Measurements from ENCODE around the gene CCDC188.

Gene CCDC188

GRCh38 chr22:20150381-20151275 lies at the start of gene CCDC188:
Gene CCDC188 (minus strand): TSS chr22:20151055. CDS start chr22:20150986, 69 bp downstream.
- no peak for DNase-seq

DNA sequence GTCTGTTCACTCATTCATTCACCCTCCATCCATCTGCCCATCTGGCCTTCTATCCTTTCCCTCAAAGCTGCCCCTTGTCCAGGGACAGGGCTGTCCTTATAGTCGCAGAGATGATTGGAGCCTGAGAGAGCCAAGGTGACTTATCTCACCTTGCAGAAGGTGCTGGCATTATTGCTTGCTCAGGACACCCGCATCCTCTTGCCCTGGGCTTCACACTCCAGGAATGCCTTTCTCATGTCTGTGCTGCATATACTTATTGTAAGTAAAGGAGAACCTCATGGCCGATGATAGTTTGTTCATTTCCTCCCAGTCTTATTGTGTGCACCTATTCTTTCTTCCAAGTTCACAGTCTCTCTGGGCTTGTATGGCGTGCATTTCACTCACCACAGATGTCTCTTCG lies 49.1 kb upstream of the CCDC188 start:
- no peak for DNase-seq

DNA sequence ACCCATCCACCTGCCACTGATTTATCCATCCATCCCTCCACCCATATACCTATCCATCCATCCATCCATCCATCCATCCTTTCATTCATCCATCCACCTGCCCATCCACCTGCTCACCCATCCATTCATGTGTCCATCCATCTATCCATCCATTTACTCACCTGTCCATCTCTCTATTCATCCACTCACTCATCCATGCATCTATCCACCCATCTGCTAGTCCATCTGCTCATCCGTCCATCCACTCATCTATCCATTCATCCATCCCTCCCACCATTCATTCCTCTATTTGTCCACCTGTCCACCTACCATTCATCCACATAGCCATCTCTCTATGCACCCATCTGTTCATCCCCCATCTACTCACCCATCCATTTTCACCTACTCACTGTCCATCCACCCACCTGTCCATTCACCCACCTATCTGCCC lies 48.6 kb upstream of the CCDC188 start:
- DNase-seq: no peak

GRCh38 chr22:20198557-20199319 lies 47.9 kb upstream of the CCDC188 start:
- no peak for DNase-seq

GRCh38 chr22:20197407-20198030 lies 46.7 kb upstream of the CCDC188 start:
- DNase-seq: no peak

- no peak for DNase-seq
Measured at GRCh38 chr22:20196094-20196842, 45.4 kb upstream of the CCDC188 start.

DNA sequence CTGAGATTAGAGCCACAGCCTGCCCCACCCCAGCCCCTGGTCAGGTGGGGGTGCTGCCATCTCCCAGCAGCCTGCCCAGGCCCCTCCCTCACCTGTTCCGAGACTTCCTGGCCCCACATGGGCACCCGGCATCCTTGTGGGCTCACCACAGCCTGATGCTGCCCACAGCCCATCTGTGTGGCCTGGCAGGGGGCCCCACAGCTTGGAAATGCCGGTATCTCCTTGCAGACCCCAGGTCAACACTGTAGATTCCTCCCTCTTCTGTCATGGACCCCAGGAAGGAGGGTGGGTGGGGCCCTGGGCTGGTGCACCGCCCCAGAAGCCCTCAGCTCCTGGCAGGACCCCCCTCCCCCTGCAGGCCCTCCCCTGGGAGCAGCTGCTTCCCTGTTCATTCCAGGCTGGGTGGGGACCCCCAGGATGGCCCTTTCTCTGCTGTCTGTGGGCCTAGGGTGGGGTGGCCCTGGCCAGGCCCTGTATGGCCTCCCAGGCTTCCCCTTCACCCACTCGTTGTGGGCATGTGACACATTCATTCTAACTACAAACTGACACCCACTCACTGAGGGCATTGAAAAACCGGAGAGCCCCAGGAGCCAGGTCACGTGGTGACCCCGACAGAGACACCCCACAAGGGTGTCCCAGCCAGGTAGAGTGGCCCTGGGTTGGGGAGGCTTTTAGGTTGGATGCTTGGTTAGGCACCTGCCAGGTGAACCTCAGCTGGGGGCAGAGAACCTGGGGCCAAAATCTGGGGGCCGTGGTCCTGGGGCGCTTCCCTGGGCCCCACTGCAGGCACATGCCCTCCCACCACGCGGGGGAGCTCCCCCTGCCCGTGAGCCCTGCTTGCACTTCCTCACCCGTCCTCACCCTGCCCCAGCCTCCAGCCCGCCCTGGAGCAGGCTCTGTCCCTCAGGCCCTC lies 44.1 kb upstream of the CCDC188 start:
- DNase-seq: no peak

- DNase-seq: no peak
Measured at GRCh38 chr22:20193761-20194494, 43.1 kb upstream of the CCDC188 start.

GRCh38 chr22:20192972-20193760 lies 42.3 kb upstream of the CCDC188 start:
- no peak for DNase-seq

DNA sequence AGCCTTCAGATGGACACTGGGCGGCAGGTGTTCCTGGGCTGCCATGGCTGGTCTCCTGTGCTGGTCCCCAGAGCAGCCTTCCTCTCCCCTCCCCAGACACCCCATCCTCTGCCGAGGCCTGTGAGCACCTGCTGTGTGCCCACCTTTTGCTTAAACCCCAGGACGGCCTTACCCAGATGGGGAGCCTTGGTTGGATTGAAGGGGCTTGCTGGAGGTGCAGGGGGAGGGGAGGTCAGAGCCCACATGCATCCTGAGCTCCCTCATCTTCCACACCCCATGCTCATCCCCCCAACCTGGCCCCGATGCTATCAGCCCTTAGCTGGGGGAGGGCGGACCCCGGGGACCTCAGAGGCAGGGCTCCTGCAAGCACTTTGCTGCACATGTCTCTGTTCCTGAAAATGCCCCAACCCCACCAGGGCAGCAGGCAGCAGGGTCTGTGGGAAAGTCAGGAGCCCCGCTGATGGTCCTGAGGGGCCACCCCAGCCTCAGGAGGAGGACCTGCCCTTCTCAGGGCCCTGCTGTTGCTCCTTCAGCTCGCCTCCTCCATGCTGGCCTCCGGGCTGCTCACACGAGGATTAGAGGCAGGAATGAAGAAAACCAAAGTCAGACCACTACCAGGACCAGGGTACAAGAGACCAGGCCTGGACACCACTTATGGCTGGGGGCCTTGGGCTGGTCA lies 41.6 kb upstream of the CCDC188 start:
- no peak for DNase-seq

DNA sequence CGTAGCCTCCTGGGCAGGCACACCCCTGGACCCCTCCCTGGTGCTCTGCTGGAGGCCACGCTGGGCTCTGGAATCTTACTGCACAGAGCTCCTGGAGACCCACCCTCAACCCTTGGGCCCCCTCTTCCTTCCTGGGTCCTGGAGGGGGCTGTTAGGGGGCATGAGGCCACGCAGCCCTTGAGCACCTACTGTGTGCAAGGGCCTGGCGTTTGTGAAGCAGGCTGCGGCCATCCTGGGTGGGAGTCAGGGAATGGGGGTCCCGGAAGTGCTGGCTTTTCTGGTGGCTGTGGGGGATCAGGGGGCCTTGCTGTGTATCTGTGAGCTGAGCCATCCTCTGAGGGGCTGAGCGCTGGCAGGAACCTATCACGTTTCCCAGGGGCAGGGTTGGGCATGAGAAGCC lies 40.9 kb upstream of the CCDC188 start:
- no peak for DNase-seq

DNA sequence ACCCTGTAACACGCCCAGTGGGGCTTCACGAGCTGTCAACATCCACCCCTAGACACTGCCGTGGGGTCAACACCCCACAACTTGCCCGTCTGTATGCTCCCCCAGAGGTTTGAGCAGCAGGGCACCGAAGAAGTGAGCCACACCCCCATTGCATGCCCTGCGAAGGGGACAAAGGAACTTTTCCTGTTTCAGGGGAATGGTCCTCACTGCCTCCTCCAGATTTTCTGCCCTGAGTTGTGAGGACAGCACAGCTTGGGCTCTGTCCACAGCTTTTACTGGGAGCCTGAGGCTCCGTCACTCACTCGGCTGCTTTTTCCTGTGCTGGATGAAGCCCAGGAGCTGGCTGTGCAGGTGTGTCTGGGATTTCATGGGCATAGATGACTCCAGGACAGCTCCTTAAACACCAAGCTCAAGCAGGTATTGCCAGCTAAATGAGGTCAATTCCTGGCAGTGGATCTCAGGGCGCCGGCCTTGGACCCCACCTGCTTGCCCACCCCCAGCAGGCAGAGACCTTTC lies 40.2 kb upstream of the CCDC188 start:
- no peak for DNase-seq

DNA sequence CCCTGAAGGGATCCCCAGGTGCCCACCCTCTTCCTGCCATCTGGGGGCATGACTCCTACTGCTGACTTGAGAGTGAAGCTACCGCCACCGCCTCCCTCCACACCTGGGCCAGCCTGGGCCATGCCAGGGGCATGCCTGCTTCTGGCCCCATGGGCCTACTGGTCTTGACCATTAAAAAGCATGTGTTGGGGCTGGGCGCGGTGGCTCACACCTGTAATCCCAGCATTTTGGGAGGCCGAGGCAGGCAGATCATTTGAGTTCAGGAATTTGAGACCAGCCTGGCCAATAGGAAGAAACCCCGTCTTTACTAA lies 37.7 kb upstream of the CCDC188 start:
- DNase-seq: no peak

- DNase-seq: no peak
Measured at GRCh38 chr22:20187777-20188566, 37.1 kb upstream of the CCDC188 start.

- DNase-seq: no peak
Measured at GRCh38 chr22:20186871-20187546, 36.2 kb upstream of the CCDC188 start.

DNA sequence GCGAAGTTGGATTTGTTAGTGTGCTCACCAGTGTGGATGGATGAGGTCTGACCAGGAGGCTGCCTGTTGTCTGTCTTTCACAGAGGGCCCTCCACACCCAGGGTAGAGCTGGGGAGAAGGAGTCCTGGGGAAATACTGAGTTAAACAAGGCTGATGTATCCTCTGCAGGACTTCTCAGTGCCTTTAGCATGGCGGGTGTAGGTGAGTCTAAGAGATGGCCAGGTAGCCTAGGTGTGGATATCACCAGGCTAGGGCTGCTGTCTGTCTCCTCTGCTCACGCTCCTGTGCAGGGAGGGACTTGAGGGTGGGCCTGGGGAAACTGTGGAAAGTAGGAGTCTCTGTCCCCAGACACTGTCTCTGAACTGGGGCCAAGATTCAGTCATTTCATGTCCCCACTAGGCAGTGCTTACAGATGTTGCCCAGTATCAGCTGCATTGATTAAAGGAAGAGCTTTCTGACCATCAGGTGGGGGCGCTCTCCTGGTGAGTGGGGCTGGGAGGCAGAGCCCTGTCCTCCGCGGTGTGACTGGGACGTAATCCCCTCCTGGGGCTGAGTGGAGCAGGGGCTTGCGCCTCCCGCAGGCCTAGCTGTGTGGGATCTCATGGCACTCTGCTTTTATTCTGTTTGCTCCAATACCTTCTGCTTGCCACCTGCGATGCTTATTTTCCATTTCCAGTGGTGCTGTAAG lies 35.5 kb upstream of the CCDC188 start:
- DNase-seq: no peak

GRCh38 chr22:20185750-20186149 lies 34.9 kb upstream of the CCDC188 start:
- no peak for DNase-seq
